GM21737 (cell line): ENCODE measurements around the gene ECI1.

Experiments used
- ATAC-seq: cut with Tn5 transposase; IDR thresholded peaks from one replicate; pipeline ENCODE4 v1.9.1; 2021; ENCODE audit warnings: mild to moderate bottlenecking, moderate library complexity; ENCODE audit not compliant: unreplicated experiment

ECI1 gene

DNA sequence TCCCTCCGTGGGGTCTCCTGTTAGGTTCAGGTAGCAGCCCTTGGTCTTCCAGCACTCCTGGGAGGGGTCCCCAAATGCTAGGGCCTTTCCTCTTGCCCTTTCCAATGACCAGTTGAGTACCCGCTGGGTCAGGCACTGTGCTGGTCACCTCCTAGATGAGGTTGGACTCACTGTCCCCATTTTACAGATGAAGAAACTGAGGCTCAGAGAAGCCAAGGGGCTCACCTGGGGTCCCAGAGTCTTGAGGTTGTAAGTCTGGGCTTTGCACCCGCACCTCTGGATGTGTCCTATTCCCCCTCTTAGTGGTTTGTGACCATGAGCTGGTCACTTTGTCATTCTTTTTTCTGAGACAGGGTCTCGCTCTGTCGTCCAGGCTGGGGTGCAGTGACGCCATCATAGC, 53.6 kb downstream of the ECI1 start:
- ATAC-seq = no peak

DNA sequence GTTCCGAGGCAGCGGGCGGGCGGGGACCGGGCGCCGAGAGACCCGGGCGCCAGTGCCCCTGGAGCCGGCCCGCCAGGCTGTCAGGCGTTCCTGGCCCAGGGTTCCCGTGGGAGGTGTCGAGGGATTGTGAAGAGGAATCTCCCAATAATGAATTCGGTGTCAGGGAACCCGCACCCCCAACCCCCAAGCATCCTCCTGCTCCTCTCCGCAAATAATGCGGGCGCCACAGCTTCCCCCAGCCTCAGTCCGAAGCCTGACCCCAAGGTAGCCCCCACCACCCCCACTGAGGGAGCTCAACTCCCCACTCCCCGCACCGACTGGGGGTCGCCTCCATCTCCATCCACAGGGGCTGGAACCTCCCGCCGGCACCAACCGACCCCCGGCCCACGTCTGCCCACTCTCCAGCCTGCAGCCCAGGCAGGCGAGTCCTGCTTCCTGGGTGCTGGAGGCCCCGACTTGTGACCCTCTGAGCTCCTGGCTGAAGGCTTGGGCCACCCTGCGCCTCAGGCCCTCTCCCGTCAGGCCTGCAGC, 54.3 kb downstream of the ECI1 start:
- ATAC-seq = no peak

DNA sequence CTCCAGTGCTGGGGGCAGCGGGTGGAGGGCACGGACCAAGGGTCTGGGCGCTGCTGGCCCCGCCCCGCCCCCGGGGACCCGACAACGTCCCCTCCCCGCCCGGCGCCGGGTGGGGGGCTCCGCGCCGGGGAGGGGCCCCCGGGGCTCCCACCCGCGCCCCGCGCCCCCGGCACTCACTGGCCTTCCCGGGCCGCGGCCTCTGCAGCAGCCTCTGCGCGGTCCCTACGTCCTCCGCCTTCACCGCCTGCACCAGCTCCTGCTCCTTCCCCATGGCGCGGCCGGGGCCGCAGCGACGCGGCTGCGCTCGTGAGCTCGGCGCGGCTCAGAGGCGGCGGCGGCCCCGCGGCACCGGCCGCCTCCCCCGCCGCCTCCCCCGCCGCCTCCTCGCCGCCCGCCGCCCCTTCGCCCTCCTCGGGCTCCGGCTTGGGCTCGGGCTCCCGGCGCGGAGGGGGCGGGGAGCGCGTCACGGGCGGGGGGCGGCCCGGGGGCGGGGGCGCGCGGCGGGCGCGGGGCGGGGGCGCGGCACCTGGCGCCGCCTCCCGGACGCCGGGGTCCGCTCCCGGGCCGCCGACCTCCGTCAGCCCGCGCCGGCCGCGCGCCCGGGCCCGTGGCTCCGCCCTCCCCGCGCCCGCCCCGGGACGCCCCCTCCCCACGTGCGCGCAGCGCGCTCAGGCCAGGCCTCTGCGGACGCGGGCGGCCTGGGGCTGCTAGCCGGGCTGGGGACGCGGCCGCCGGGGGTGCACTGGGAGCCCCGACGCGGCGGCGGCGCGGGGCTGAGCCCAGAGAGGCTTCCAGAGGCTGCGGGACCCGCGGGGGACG, 55.0 kb downstream of the ECI1 start, which contains the start of gene CASKIN1:
Gene CASKIN1, minus strand, starts transcription at position 444 of the 819 bp plus-strand sequence. Its CDS starts 173 bp downstream, at position 271.
- no peak for ATAC-seq

DNA sequence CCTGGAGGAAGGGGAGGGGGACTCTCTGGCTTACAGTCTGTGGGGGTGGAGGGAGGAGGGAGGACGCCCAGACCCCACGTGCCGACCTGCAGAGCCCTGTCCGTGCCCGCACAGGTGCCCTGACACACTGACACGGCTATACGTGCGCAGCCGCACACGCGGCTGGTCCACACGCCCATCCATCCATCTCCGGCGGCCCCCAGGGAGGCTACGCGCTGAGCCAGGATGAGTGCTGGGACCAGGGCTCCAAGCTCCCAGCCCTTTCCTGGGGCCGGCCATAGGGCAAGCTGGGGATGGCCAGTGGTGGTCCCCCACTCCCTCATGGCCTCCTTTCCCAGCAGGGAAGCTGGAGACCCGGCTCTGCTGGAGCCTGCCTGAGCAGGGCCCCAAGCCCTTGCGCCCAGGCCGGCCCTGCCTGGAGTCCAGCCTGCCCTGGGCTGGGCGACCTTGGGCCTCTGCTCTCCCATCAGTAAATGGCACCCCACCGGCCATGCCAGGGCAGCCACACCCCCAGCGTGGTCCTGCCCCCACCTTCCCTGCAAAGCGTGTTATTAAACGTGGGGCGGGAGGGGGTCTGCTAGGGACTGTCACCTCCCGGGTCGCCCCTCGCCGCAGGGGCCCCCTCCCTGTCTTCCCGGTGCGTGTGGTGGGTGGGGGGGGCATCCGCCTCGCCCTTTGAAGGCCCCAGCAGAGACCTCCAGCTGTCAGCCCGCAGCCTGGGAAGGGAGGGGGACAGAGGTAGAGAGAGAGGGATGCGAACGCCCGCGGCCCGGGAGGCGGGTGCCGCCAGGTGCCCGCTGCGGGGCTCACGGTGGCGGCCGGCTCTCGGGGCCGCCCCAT, 55.8 kb downstream of the ECI1 start:
- no peak for ATAC-seq

DNA sequence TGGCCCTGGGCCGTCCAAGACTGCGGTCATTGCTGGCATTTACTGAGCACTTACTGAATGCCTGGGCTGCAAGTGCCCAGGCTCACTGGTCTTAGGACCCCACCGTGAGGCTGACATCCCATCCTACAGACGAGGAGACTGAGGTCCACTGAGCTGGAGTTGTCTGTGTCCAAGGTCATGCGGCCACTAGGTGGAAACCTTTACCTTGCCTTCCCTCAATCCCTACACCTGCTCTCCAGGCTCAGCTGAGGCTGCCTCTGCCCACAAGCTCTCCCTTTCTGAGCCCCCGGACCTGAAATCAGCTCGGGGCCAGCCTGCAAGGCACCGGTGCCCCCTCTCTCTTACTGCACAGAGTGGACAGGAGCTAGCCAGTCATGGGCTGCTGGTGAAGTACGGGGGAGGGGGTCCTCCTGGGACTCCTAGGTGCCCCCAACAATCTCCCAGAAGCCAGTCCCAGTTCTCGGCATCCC, 56.5 kb downstream of the ECI1 start:
- no peak for ATAC-seq

DNA sequence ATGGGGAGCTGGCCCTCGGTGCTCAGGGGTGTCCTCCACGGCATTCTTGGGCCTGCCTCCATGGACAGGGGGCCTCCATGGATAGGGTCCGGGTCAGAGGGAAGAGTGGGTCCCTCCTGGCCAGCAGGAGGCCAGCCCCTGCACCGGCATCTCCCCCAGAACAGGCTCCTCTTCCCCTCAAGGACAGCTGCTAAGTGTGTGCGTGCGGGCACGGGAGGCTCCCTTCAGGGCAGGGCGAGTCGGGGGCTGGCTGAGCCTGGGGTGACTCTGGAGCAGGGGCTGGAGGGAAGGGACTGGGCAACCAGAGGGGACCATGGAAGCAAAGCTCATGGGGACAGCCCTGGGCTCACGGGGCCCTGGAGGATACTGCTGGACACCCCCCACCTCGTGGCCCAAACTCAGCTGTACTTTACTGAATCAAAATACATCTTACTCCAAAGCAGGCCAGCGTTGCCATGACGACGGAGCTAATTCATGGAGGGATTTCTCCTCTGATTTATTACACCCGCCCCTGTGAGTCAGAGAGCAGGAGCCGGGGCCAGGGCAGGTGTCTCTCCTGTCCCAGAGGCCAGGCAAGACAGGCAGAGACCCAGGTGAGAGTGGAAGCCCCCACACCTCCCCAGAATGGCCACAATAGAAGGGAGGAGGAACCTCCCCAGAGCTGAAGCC, 57.1 kb downstream of the ECI1 start:
- ATAC-seq = no peak

DNA sequence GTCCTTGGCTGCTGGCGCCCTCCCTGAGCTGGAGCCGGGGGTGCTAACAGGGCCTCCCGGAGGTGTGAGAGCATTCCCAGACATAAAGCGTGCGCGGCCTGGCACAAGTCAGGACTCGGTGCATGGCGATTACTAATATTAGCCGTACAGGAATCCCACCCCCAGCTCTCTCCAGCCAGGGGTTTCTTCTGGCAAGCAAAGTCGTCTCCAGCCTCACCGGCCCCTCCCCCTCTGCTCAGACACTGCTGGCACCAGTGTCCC, 60.0 kb downstream of the ECI1 start:
- no peak for ATAC-seq

DNA sequence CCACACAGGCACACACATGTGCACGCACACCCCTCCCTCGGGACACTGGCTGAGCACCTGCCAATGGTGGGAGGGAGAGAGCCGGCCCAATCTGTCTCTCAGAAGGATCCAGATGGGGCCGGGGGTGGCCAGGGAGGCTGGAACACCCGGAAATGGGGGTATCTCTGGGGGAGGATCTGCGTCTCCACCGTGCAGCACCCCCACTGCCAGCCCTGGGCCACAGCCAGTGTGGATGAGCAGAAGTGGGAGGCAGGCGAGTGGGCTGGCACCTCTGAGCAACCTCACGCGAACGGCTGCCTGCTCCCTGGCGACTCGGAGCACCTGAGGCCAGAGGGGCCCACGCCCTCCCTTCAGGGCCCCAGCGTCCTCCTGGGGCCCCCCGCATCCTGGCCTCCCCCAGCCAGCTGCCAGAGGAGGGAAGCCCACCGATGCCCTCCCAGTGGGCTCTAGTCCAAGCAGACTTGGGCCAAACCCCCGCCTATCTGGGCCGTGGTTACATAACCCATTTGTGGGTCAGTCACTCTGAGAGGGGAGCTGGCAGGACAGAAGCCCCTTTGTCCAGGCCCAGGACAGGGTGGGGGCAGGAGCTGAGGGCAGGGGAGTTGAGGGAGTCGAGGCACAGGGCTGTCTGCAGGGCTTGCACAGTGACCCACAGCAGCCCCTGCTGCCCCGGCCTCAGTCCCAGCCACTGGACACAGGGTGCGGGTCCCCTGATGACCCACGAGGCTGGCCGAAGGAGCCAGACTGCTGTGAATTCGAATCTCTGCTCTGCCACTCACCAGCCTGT, 60.5 kb downstream of the ECI1 start:
- ATAC-seq = no peak

DNA sequence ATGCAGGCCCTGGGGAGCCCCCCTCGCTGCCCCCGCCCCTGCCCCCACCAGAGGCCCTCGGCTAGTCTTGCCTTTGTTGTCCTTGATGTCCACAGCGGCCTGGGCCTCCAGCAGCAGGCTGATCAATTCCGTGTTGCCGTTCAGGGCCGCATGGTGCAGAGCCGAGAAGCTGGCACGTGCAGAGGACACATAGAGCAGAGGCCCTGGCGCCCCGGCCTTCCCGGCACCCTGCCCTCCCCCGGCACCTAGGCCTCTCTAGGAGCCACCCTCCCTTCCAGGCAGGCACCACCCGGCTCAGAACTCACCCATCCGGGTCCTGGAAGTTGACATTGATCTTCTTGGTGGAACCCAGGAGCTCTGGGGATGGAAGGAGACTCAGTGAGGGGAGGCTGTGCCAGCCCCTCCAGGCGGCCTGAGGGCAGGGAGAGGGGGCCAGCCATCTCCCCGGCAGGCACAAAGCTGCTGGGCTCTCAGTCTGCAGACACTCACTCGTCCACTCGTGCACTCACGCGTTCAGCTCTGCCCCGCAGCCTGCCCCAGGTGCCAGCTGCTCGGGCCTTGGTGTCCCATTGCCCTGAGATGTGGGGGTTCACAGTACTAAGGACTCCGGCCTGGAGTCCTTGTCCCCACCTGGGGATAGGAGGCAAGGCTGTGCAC, 61.3 kb downstream of the ECI1 start:
- no peak for ATAC-seq
